GM18499 (cell line): ENCODE measurements around the gene PRM1.

Experiments used
- ATAC-seq: cut with Tn5 transposase; IDR thresholded peaks from one replicate; pipeline ENCODE4 v1.9.1; 2021; ENCODE audit warnings: moderate number of reproducible peaks; ENCODE audit not compliant: insufficient read depth, unreplicated experiment

The PRM1 gene

DNA sequence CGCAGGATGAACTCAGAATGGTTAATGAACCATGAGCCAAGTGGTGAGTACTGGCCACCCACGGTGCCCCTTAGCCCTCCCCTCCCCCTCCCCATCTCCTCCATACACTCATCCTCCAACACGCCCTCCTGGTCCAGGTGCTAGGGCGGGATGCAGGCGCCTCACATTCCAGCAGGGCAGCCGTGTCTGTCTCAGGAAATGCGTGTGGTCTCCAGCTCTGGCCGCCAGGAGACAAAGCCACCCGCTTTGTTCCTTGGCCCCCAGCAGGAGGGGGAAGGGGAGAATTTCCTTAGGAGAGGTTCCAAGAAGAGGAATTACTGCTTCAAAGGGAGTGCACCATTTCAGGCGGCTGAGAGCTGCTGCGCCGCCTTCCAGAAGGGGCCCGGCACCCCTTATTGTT, 34.4 kb upstream of the PRM1 start:
- ATAC-seq = no peak

- no peak for ATAC-seq
Observed at GRCh38 chr16:11314309-11314894, 33.3 kb upstream of the PRM1 start.

- no peak for ATAC-seq
Observed at GRCh38 chr16:11313493-11314308, 32.6 kb upstream of the PRM1 start.

DNA sequence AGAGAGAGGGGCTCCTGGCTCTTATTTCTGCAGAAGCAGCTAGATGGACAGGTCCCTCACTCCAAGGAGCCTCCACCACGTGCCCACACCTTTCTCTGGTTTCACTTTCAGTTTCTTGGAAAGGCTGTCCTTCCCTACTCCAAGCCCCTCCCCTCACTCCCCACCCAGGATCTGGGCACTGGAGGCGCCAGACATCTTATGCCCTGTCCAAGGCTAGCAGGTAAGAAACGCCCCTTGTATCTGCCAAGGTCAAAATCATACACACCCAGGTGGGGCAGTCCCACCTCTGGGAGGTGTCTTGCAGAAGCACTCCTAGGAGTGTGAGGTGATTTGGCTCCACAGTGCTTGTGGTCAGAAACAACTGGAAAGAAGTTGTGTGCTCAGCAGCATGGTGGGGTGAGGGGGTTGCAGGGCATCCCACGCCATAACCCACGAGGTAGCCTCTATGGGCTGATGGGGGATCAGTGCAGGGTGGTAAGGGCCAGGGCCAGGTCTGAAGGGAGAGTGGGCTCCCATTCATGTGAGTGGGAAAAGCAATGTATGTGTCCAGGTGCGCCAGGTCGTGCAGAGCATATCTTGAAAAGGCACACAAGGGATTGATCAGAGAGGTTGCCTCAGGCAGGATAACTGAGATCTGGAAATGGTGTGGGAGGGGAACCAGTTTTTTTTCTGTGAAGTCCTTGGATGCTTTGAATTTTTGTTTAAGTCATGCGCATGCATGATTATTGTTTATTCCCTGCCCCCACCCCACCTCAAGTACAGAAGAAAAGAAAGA, 31.8 kb upstream of the PRM1 start:
- no peak for ATAC-seq

DNA sequence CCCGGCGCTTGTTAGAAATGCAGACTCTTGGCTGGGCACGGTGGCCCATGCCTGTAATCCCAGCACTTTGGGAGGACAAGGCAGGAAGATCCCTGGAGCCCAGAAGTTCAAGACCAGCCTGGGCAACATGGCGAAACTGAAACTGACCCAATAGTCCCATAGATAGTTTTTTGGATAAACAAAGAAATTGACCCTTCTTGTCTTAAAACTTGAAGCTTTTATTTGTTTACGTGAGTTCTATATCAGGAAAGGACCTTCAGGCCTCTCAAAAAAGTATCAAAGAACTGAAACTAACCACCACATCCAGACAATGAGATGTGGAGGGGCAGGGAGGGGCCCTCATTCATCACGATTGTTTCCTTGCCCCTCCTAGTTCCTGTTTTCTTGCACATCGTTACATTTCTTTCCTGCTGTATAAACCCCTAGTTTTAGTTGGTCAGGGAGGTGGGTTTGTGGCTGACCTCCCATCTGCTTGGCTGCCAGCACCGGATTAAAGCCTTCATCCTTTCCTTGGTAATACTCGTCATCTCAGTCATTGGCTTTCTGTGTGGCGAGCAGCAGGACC, 29.9 kb upstream of the PRM1 start:
- ATAC-seq = no peak

DNA sequence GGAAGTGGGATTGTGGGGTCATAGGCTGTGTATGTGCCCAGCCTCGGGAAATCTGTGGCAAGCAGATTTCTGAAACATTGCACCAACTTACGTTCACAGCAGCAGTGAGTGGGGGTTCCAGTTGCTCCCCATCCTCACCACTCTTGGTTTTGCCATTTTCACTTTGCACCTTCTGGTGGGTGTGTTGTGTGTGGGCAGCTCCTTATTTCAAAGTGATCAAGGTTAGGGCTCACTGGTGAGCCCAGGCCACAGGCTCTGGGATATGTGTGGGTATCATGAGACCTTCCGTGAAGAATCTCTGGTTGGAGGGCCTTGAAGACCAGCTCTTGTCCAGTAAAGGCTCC, 29.5 kb upstream of the PRM1 start:
- ATAC-seq = no peak

- no peak for ATAC-seq
Observed at GRCh38 chr16:11309895-11310633, 28.9 kb upstream of the PRM1 start.

GRCh38 chr16:11308493-11309283, 27.6 kb upstream of the PRM1 start:
- ATAC-seq = no peak

GRCh38 chr16:11307639-11308492, 26.7 kb upstream of the PRM1 start:
- ATAC-seq = no peak

DNA sequence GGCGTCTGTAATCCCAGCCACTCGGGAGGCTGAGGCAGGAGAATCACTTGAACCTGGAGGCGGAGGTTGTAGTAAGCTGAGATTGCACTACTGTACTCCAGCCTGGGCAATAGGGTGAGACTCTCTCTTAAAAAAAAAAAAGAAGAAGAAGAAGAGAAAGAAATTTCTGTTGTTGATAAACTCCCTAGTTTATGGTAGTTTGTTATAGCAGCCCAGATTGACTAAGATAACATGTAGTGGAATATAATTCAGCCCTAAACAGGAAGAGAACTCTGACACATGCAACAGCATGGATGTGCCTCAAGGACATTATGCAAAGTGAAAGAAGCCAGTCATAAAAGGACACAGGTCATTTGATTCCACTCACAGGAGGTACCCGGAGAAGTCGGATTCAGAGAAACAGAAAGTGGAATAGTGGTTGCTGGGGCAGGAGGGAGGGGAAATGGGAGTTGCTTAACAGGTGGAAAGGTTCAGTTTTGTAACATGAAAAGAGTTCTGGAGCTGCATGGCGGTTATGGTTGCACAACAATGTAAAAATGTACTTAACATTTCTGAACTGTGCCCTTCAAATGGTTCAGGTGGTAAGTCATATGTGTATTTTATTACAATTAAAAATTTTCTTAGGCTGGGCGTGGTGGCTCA, 26.0 kb upstream of the PRM1 start:
- no peak for ATAC-seq

GRCh38 chr16:11306381-11306780, 25.3 kb upstream of the PRM1 start:
- no peak for ATAC-seq

DNA sequence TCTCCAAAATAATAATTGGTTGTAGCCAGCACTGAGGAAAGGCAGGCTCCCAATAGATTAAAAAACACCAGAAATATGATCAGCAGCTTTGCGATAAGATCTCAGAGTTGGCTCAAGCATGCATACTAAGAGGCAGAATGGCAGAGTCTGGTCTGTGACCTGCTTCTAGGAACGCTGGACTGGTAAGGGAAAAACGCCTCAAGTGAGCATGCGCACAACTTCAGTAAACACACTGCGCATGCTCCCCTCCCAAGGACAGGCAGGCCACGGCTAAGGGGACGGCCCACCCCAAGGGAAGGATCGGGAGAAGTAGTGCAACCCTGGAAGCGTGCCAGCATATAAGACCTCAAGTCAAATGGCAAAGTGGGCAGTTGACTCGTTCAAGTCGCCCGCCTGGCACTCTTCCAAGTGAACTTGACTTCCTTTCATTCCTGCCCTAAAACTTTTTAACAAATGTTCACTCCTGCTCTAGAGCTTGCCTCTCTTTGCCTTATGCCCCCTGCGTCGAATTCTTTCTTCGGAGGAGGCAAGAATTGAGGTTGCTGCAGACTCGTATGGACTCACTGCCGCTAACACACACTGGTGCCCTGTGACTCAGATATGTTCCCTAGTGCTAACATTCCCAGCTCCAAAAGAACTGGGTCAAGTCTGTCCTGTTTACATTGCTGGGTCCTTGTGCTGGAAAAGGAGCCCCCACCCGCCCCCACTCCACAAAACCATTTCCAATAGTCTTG, 22.4 kb upstream of the PRM1 start:
- no peak for ATAC-seq

DNA sequence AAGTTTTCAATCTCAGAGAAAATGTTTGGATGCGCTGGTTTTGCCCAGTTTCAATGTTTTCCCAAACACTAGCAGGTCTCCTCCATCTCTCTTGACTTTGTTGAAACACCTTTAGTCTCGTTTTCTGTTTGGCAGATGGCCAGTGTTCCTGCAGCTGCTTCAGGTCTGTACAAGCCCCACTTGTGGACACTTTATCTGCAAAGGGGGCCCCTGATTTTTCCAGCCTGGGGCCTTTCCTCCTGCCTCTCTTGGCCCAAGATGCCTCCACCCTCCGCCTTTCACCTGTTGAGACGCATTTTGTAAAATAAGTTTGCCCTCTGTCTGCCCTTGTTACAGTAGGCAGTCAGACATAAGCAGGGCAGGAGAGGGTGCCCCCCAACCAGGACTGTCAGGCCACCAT, 21.8 kb upstream of the PRM1 start:
- ATAC-seq = no peak

- ATAC-seq = no peak
Observed at GRCh38 chr16:11301645-11302501, 20.7 kb upstream of the PRM1 start.

- no peak for ATAC-seq
Observed at GRCh38 chr16:11300560-11300892, 19.4 kb upstream of the PRM1 start.

- ATAC-seq = no peak
Observed at GRCh38 chr16:11299865-11300559, 18.9 kb upstream of the PRM1 start.
